Cardiac septum (tissue), 1 donor: ENCODE measurements around the gene ZNF771. TPM values are rescaled to one million over a fixed set of nuclear protein-coding genes. Genes with fewer than 3 reads are reported as not detected.

Experiments used
- DNase-seq: peaks from one replicate; pipeline ENCODE4 v3.0.0-alpha.2; 2020; ENCODE audit warnings: low spot score
- intact Hi-C: fragments of 100-400 bp; cut with DNase I; formaldehyde crosslinking; loops from one replicate; pipeline ENCODE4 v1.14.0; 2022
- total RNA-seq: library from RNA; stranded (reverse); fragmentation: NEBNext Ultra II Directional; extraction: Animal tissue kit (Norgen Biotek cat#: 25700); gene quantifications from one replicate; pipeline ENCODE4 v1.2.1, GENCODE V29; 2021
- donor health status: DM: no; HTN: no; CAD: no.

The ZNF771 gene
- total RNA-seq, 1 donor from 2014 or later = 7.5 TPM

- intact Hi-C loops = loop anchor here (10.0 kb wide), 1 partner anchor 323 kb away; the partner anchor contains the start of genes TBX6 and YPEL3
These were observed 10.3 kb downstream of the ZNF771 start for GRCh38 chr16:30417529-30418349.

DNA sequence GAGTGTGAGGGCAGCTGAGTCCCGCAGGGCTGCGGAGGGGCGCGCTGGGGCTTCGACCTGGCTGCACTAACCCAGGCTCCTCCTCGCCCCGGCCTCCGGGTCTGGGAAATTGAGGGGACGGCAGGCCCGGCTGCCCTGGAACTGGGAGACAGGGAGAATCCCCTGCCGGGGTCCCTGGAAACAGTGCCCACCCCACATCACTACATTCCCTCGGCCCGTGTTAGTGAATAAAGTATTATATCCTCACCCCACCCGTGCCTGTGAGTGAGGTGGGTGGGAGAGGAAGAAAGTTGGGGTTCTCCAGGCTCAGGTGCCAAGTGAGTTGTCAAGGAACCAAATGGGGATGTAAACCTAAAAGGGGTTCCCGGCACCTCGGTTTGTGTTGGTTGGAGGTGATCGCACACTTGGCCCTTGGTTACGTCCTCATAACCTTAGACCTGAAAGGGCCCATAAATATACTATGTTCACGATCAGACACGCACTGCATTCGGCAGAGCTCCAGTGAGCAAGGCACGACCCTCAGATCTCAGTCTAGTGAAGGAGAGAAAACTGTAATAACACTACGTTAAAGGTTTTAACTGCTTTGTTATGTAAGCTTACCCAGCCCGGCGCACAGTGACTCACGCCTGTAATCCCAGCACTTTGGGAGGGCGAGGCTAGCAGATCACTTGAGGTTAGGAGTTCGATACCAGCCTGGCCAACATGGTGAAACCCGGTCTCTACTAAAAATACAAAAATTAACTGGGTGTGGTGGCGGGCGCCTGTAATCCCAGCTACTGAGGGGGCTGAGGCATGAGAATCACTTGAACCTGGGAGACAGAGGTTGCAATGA, 11.2 kb downstream of the ZNF771 start:
- intact Hi-C loops = loop anchor here (10.0 kb wide), 1 partner anchor 324 kb away; the partner anchor contains the start of genes TBX6 and YPEL3
- no peak for DNase-seq

More at GRCh38 chr16:30417529-30418349, 10.3 kb downstream of the ZNF771 start:
- peak; percentile 89 for DNase-seq

DNA sequence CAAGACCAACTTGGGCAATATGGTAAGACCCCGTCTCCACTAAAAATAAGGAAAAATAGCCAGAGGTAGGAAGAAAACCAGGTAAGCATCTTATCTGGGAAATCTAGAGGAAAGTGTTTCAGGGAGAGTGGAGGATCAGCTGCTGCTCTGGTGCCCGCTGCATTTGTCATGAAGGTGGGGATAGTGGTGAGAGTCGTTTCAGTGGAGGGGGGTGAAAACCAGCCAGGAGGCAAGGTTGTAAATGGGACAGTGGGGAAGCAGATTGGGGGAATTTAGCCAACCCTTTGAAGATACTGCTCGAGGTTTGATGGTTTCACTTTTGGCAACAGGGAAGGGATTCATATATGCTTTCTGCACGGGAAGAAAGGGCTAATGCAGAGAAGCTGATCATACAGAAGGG, 13.6 kb downstream of the ZNF771 start:
- intact Hi-C loops = no loop called here

GRCh38 chr16:30428055-30428454, 20.6 kb downstream of the ZNF771 start:
- DNase-seq = no peak
- intact Hi-C loops = no loop called here

More for the DNA sequence above, 13.6 kb downstream of the ZNF771 start:
- DNase-seq = no peak

DNA sequence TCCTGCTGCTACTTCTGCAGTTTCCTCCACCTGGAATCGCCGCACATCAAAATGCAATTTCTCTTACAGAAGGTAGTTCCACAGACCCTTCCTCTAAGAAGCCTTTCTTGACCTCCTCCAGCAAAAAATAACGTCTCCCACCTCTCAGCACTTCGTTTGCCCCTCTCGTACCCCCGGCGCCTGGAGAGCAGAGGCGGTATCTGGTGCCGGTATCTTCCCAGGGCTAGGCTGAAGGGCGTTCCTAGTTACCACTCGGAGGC, 21.9 kb downstream of the ZNF771 start:
- DNase-seq = no peak
- intact Hi-C loops = no loop called here

DNA sequence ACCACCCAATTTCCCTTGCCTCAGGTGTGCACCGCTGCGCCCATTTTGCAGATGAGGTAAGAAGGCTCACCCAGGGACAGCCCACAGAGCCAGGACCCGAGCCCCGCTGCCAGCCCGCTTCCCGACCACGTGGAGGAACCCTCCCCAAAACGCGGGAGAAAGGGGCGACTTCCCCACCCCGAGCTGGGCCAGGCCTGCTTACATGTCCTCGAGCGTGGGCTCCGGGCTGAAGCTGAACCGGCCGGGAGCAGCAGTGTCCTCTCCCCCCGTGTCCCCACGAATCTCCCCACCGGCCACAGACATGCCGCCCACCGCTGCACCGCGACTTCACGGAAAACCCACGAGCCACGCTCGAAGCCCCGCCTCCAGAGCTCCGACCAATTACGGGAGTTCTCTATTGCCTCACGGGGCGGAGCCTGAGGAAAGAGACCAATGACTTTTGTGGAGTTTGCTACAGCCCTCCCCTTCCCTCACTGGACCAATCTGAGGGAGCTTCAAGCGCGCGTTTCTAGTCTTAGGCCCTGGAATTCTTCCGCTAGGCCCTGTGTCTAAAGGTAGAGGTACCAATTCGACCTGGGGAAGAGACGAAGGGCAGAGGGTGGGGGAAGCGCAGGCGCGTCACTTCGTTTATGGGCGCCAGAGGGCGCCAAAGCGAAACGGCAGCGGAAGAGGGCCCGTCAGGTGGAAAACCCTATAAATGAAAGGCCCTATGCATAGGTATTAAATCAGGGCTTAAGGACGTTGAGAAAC, 22.4 kb downstream of the ZNF771 start, which contains the start of gene DCTPP1:
DCTPP1 (minus strand) TSS at position 353 of the 750 bp plus-strand sequence; CDS start at position 303, 50 bp downstream.
- peak; percentile 95 for DNase-seq
- intact Hi-C loops = loop anchor here (5.0 kb wide), 1 partner anchor 102 kb away; the partner anchor contains the start of gene ZNF747

DNA sequence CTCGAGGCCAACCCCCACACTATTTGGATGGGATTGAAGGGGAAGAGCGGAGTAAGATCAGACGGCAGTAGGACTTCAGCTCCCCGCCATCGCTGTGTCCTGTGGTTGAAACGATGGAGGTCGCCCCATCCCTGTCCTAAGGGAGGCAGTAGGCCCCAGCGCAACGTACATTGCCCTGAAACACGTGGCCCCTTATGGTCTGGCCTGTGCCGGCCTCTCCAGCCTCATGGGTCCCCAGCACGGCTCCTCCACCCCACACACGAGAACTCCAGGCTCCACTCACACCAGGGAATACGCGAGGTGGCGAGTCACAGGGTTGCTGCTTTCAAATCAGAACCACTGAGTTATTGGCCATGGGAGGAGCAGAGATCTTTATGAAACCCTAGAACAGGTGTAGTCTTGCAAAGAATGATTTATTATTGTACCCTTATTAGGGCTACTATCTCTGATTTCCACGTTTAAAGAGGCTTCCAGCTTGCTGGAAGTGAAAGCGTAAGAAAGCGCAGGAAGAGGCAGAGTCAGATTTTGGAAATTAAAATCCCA, 23.1 kb downstream of the ZNF771 start:
- DNase-seq = no peak
- intact Hi-C loops = loop anchor here (5.0 kb wide), 1 partner anchor 102 kb away; the partner anchor contains the start of gene ZNF747

- no peak for DNase-seq
- intact Hi-C loops = loop anchor here (5.0 kb wide), 1 partner anchor 97 kb away; the partner anchor contains the start of gene ZNF747
These were observed 27.4 kb downstream of the ZNF771 start for GRCh38 chr16:30434852-30435251.

DNA sequence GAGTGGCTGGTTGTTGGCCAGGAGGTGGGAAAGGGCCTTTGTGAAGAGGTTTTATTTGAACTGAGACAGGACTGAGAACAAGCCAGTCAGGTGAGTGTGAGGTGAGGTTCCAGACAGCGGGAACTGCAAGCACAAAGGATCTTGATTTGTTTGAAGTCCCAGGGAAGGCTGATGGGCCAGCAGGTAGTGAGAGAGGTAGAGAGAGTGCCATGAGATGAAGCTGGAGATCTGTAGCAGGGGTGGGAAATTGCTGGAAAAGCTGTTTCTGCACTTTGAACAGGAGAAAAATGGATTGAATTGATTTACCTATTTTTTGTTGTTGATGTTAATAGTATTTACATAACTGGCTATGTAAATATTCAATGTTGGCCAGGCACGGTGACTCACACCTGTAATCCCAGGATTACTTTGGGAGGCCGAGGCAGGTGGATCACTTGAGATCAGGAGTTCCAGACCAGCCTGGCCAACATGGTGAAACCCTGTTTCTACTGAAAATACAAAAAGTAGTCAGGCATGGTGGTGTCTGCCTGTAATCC, 30.2 kb downstream of the ZNF771 start:
- no peak for DNase-seq
- intact Hi-C loops = no loop called here

GRCh38 chr16:30438835-30439234, 31.4 kb downstream of the ZNF771 start:
- no peak for DNase-seq
- intact Hi-C loops = no loop called here

DNA sequence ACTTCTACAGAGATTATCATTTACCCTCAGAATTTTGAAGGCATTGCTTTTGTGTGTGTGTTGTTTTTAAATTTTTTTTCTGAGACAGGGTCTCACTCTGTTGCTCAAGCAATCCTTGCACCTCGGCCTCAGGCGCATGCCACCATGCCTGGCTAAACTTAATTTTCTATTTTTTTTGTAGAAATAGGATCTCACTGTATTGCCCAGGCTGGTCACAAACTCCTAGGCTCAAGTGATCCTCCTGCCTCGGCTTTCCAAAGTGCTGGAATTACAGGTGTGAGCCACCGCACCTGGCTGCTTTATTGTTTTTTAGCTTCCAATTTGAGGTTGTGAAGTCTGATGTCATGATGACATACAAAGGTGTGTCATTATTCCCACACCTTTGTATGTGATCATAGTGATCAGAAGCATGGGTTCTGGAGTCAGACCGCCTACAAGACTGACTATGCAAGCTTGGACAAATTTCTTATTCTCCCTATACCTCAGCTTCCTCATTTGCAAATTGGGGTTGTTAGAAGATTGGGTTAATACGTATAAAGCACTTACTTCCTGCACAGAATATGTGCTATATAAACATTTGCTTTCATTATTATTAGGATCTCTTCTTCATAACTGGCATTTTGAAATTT, 32.4 kb downstream of the ZNF771 start:
- DNase-seq = no peak
- intact Hi-C loops = no loop called here

GRCh38 chr16:30443631-30444030, 36.2 kb downstream of the ZNF771 start:
- intact Hi-C loops = no loop called here
- DNase-seq = no peak

DNA sequence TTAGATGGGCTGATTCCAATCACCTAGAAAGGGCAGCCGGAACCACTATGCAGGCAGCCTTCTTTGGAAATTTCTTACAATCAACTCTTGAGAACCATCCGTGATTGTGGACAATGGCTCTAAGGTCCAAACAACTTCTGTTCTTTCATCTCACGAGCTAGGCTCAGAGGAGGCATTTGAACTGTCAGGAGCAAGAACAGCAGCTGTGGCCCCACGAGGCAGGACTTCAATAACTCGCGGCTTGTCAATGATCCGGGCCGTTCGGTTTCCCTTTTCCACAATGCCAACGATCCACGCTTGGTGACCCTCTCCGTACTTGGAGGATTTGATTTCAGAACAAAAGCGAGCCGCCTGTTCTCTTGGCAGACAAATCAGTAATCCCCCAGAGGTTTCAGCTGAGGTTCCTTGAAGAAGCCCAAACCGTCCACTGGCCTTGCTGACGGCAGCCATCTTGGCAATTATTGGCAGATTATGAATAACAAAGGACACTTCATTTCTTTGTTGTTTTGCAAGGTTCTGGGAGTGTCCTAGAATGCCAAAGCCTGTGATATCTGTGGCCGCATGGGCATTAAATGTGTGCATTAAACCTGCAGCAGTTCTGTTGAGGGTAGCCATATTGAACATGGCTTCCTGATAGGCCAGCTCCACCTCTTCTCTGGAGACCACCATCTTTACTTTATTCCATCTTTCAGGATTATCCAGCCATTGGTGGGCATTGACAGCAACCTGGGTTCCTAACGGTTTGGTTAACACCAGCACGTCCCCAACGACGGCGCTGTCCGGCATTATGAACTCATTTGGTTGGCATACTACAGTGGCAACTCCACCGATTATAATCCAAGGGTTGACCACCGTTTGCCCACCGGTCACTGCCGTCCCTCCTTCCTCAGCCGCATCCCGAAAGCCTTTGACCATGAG, 37.1 kb downstream of the ZNF771 start:
- intact Hi-C loops = loop anchor here (5.0 kb wide), 1 partner anchor 83 kb away; the partner anchor contains the start of gene ZNF768
- DNase-seq = no peak

DNA sequence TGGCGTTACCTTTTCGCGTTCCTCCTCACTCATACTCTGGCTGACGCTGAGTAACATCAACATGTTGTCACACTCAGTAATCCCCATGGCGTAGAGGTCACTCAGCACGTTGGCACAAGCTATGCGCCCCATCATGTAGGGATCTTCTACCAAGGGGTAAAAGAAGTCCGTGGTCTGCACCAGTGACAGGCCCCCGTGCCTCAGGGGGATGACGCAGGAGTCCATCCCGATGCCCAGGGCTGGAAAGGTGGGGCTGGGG, 37.7 kb downstream of the ZNF771 start:
- intact Hi-C loops = loop anchor here (5.0 kb wide), 1 partner anchor 82 kb away; the partner anchor contains the start of gene ZNF768
- no peak for DNase-seq

- intact Hi-C loops = loop anchor here (5.0 kb wide), 1 partner anchor 82 kb away; the partner anchor contains the start of gene ZNF768
- peak; percentile 100 for DNase-seq
These were observed 38.2 kb downstream of the ZNF771 start, which contains the start of gene SEPHS2 for GRCh38 chr16:30445408-30446202. Gene SEPHS2, minus strand, starts transcription at chr16:30445874. Its CDS starts 147 bp downstream, at chr16:30445727.

DNA sequence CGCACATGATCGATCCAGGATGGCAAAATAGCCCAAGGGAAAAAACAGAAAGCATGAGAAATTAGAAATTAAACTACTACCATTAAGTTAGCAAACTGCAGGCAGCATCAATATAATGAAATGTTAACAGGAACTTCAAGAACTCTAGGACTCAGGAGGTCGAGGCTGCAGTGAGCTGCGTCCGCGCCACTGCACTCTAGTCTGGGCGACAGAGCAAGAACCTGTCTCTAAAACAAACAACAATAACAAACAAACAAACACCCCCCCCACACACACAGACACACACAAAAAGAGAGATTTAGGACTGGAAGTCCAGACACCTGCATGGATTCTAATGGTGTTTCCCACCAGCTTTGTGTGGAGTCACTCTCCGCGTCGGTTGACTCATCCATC, 38.8 kb downstream of the ZNF771 start:
- intact Hi-C loops = loop anchor here (5.0 kb wide), 1 partner anchor 81 kb away; the partner anchor contains the start of gene ZNF768
- no peak for DNase-seq
